GM19438 (cell line): Measurements from ENCODE around the gene NACAD.

Source experiments
- ATAC-seq: cut with Tn5 transposase; IDR thresholded peaks from one replicate; pipeline ENCODE4 v1.9.1; 2021; ENCODE audit warnings: low read depth; ENCODE audit not compliant: unreplicated experiment

Gene NACAD

DNA sequence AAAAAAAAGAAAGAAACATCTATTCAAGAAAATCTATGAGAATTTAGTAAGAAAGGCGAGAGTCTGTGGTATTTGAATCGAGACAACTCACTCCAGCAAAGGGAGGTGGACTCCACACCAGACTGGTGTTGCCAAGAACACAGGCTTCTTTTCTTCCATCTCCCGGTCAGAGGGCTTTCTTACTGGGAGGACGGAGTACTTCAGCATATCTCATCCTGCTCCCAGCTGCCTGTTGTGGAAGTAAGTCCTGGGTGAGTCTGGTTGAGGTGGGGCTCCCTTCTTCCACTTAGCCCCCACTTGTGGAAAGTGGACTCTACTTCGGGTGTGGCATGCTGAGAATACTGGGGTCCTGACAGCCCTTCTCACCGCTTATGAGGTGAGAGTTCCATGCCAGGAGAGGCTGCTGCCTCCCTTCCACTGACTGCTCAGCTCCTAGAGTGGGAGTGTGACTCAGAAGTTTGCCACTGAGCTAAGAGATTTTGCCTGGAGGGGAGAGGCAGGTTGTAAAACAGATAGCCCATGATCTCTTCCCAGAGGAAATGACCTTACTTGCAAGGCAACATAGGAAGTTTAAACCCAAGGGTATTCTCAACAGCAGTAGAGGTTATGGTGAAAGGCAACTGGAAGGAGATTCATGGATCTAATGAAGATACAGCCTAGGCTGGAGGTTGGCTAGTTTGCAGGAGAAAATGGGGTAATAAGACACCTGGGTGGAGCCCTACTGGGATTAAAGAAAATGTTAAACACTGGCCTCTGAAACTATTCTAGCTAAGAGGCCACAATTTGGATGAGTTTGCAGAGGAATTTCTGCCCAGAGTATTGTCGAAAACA is 3.5 kb upstream of the NACAD start:
- no peak for ATAC-seq

DNA sequence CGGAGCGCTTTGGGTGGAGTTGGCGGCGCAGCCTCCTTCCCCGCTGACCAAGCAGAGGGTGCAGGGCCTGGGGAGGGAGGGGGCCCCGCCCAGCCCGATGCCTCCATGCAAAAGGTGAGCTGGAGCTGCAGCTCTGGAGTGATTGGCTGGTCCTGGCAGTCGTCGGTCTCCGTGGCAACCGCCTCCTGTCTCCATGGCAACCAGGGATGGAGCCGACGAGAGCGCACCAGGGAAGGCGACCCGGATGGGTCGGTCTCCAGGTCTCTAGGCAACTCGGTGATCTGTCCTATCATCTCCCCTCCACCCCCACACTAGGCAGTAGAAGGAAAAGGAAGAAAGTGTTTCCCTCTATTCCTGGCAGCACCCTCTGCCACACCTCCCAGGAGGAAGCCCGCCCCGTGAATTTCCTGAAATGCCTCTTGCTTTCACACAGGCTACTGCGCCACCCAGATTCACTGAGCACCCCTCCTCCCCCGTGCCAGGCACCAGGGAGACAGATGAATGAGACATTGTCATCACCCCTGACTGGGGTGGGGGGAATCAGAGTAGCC is 647 bp upstream of the NACAD start:
- no peak for ATAC-seq

DNA sequence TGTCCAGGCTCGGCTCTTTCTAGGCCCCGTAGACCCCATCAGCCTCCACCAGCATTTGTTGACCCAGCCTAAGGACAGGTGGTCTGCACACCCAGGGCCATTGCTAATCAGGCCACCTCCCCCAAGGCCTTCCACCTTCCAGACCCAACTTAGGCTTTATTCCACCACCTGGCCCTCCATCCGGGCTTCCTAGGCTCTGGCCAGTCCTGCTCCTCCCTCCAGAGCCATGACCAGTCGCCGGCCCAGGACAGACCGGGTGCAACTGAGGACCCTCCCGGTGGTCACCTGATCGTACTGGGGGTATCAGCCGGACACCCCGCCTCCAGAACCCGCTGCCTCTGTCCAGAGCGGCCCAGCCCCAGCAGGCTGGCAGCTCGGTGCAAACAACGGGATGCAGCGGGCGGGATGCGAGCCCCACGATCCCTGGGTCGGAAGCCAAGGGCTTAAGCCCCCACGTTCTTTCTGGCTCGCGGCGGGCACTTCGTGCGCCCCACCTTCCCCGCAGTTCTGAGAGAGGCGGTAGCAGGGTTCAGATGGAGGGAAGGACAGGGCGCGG is 545 bp downstream of the NACAD start:
- ATAC-seq, result no peak

DNA sequence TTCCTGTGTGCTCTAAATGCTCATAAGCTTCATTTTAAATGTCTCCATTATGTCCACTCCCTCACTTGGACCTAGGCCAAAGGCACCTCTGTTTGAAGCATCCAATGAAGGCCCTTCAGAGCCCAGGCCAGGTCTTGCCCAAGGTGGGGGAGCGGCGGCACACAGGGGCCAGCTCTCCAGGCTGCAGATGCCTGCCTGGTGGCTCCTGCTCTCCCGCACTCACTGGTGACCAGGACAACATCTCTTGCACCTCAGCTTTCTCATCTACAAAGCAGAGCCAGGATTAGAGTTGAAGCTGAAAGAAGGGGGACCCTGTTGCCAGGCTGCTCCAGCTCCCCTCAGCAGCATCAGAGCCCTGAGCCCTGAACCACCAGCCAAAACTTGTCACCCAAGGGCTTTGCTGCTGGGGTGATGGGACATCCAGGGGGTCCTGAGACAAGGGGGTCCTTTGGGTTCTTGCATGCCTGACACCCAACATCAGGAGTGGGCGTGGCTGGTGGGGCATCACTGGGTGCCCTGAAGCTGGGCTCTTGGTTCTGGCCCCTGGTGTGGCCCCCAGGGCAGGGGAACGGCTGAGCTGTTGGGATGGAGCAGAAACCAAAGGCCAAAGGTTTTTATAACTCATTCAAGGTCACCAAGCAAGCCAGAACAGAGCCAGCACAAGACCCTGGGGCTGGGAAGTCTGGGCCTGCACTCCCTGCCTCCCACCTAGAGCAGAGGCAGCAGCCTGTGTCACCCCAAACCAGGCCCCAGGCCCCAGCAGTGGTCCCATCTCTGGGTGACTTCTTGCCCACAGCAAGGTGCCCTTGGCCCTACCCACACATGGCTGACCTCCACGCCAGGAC is 1.2 kb downstream of the NACAD start:
- ATAC-seq, result no peak

DNA sequence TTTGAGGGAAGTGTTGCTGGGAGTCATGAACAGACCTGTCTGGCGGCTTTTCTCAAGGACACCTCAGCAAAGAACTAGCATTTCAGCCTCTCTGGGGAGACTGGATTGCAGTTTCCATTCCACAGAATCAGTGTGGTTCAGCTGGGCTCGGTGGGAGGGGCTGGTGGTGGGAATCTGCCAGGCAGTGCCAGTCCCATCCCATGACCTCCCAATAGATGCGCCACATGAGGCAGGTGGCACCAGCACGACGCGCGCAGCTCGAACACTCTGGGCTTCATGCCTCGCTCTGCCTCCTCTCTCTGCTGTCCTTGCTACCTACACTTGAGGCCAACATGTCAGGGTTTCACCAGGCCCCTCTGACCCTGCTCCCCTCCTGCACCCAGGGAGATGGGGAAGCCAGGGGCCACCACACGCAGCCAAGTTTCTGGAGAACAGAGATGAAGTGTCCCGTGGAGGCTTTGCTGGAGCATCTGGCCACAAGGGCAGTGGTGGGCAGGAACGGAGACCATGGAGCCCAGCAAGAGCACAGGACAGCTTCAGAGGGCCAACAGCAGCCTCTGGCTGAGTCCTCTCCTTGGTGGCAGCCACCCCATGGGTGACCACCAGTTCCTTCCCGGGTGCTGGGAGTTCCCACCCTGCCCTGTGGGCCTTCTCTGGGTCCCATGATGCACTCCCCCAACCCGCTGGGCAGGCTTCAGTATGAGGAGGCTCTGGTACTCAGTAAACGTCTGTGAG is 2.3 kb downstream of the NACAD start:
- ATAC-seq, result no peak

DNA sequence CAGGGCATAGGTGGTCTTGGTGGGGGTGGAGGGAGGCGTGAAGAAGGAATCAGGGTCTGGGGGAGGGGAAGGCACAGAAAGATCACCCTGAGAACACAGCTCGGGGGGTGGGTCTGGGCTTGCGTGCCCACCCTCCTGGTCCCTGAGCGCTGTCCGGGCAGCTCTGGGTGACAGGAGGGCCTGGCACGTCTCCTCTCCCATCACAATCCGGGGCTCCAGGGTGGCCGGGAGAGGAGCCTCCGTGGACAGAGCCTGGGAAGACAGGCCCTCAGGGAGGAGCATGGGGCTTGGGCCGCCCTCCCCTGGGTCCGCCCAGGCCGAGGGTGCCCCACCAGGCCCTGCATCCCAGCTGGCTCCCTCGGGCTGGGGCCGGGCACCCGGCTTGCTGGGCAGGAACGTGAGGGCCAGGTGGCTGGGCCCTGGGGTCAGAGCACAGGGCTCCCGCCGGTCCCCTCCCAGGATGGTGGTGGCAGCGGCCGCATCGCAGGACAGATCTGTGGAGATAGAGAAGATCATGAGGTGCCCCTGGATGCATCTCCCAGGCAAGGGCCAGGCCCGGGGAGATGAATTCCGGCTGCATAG is 3.1 kb downstream of the NACAD start:
- ATAC-seq, result no peak

DNA sequence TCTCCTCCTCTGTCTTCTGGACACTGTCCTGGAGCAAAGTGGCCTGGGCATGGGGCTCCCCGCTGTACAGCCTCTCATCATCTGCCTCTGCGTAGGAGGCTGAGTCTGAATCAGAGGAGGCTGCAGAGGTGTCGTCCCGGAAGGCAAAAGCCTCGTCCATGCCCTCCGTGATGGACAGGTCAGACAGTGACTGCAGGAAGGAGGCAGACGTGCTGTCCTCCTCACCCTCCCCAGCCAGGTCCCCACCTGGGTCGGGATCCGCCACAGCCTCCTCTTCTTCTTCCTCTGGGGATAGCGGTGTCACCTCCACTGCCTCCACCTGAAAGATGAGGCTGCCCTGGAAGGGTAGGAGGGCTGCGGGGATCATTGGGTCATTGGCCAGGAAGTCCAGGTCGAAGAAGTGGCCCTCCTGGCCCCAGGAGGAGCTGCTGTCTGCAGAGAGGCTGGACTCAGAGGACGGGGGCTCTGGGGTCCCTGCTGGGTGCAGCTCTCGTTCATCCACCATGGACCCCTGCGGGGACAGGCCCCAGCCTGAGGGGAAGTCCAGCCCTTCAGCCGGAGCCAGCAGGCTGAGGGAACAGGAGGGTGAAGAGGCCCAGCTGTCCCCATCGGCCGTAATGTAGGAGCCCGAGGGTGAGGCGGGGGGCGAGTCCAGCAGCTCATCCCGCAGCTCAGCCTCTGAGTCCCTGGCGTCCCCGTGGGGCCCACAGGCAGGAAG is 3.7 kb downstream of the NACAD start:
- ATAC-seq, result no peak

DNA sequence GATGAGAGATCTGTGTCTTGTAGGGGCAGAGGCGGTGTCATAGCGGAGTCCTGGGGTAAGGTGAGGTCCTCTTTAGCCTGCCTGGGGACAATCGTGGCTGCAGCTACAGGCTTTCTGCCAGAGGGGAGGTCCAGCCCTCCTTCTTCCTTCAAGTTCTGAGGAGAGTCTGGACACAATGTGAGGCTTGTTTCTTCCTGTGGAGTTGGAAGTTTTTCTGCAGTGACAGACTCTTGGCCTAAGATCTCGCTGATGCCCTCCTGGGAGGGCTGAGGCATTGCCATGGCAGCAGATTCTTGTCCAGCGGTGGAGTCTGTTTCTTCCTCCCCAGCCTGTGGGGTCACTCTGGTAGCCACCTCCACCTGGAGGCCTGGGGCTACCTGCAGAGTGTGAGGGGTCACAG is 4.4 kb downstream of the NACAD start:
- ATAC-seq, result no peak

DNA sequence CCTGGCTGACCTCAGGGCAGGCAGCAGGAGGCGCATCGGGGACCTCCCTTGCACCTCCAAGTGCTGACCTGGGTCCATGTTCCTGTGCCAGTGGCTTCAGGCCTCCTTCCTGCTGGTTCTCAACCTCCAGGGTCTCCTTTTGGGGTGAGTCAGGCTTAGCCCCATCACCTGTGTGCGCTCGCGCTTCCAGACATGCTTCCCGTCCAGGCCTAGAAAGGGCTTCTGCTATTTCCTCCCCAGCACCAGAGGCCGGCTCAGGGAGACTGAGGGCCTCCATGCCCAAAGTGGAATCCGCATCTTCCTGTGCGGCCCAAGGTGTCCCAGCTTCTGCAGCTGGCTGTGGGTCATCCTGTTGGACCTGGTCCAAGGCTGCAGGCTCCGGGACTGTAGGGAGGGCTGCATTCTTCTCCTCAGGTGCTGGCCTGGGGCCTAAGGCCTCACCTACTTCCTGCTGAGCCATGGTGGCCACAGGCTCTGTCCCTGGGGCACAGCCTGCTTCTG is 5.9 kb downstream of the NACAD start:
- ATAC-seq, result no peak

DNA sequence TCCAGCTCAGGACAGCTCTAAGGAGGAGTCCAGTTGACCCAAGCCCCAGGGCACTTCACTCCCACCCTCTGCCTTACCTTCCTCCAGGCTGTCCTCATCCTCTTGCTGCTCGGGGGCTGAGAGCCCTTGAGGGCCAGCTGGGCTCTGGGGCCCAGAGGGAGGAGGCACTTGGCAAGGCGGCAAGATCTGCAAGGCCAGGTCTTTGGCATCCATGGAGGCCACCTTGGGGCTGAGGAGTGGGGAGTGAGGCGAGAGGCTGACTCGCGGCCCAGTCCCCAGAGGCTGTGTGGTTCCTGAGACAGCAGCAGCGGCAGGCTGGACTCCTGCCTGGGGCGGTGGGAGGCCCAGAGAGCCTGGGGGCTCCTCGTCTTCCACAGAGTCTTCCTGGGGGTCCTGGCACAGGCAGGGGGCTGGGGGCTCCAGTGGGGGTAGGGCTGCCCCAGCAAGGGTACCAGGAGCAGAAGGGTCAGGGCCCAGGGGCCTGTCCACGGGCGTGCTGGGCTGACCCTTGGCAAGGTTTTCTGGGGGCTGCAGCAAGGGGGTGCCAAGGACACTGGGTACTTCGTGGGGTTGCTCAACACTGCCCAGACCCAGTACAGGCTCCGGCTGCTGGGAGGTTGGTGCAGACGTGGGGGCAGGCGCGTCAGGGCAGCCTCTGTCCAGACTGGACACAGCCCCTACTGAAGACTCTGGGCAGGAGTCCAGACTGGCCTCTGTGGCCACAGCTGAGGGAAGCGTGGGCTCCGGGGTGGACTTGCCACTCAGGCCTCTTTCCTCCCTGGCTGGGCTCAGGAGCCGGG is 6.5 kb downstream of the NACAD start:
- no peak for ATAC-seq

DNA sequence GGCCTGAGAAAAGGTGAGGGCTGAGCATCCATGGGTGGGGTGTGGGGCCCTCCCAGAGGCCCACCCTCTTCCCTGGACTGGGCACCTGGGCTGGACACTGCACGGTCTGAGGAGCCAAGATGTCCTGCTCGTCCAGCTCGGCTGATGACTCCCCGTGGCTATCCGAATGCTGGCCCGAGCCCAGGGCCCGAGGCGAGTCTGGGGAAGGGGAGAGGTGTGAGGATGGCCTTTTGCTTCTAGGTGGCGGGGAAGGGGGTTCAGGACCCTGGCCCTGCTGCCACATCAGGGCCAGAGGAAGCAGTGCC is 7.1 kb downstream of the NACAD start:
- no peak for ATAC-seq

DNA sequence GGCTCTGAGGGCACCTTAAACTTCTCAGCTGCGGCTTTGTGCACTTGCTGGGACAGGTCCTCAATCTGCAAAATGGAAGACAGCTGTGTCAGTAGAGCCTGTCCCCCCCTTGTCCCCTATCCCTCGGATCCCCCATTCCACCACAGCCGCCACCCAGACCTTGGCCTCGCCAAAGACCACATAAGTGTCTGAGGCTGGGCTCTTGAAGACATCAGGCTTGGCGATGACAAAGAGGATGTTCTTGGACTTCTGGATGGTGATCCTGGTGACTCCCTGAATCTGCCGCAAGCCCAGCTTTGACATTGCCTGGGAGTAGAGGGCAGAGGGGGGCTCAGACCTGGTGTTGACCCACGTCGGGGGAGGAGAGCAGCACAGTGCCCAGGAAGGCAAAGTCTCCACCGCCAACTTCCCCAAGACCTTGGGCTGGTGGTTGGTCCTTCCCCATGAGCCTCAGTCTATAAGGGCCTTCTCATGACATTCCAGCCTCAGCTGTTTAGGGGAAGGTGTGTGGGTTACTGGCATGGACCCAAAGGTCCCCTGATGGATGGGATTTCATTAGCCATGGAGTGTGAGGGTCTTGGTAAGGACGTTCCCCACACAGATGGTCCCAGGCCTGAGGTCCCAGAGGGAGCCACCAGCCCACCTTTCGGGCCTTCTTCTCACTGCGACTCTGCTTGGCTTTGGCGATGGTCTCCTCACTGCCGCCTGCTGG is 7.7 kb downstream of the NACAD start:
- no peak for ATAC-seq

DNA sequence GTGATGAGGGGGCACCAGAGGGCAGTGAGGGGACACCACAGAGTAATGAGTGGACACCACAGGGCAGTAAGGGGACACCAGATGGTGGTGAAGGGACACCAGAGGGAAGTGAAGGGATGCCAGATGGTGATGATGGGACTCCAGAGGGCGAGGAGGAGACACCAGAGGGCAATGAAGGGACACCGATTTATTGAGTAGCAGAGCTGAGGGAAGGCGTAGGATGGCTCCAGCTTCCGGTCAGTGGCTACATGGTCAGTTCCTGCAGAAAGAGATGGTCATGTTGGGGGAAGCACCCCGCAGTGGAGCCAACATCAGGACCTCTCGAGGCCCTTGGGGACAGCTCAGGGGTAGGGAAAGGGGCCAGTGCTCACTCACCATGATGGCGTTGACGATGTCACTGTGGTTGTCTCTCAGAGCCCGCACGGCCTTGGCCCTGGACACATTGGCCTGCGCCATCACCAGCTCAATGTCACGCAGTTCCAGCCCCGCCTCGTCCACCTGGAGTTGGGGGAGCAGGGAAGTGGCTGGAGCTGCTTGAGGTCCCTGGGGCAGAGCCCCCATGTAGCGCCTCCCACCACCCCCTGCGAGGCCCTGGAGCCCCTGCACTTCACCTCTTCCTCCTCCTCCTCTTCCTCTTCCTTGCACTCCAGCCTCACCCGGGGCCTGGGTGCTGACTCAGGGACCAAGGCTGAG is 8.4 kb downstream of the NACAD start:
- ATAC-seq, result no peak

DNA sequence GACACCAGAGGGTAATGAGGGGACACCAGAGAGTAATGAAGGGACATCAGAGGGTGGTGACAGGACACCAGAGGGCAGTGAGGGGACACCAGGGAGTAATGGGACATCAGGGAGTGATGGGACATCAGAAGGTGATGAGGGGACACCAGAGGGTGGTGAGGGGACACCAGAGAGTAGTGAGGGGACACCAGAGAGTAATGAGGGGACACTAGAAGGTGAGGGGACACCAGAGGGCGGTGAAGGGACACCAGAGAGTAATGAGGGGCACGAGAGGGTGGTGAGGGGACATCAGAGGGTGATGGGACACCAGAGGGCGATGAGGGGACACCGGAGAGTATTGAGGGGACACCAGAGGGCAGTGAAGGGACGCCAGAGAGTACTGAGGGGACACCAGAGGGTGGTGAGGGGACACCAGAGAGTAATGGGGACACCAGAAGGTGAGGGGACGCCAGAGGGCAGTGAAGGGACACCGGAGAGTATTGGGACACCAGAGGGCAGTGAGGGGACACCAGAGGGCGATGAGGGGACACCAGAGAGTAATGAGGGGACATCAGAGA is 10.6 kb downstream of the NACAD start:
- no peak for ATAC-seq

DNA sequence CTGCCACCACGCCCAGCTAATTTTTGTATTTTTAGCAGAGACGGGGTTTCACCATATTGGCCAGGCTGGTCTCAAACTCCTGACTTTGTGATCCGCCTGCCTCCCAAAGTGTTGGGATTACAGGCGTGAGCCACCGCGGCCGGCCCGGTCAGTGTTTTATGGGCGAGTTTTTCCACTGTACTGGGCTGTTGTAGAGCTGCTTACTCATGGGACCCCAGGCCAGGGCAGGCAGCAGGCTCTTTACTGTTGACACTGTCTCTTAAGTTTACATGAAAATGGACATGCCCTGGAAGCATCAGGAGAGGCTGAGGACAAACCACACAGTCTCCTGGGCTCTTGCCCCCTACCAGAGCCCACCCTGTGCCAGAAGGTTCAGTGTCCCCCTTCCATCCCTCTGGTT is 11.2 kb downstream of the NACAD start:
- ATAC-seq, result no peak

DNA sequence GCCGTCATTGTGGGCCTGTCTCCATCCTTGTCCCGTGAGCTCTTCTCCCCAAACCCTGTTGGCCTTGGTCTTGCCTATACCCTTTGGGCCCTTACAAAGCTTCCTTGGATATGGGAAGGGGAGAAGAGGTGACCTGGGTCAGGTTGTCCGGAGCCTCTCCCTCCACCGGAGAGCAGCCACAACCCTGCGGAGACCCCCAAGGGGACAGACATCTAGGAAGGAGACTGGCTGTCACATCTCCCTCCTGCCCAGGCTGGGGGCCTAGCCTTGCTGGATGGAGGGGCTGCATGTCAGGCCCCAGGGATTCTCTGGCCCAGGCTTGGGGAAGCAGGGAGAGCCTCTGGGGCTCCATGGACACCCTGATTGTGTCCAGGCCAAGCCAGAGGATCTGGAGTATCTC is 11.8 kb downstream of the NACAD start:
- ATAC-seq, result no peak
